Hematopoietic multipotent progenitor cell treated with erythropoietin and hydrocortisone succinate and interleukin-3 and kit ligand, for 4 days (in vitro differentiated cells): Measurements from ENCODE around the gene SCFD1.
"Not testable (repeated sequence)": the region's sequence is repeated elsewhere in the genome, so short reads cannot be mapped to it uniquely, and the experiment has no call there.

Source experiments
- DNase-seq: peaks from one replicate; pipeline ENCODE4 v3.0.0-alpha.2; 2015

The SCFD1 gene

GRCh38 chr14:30680776-30681175 lies 58.7 kb downstream of the SCFD1 start:
- DNase-seq = not testable (repeated sequence)

GRCh38 chr14:30681752-30682355 lies 59.7 kb downstream of the SCFD1 start:
- DNase-seq = peak; percentile 54

GRCh38 chr14:30690487-30691355 lies 68.6 kb downstream of the SCFD1 start:
- DNase-seq = peak; percentile 61

GRCh38 chr14:30691751-30692398 lies 69.8 kb downstream of the SCFD1 start:
- no peak for DNase-seq

- no peak for DNase-seq
Observed at GRCh38 chr14:30692669-30693068, 70.5 kb downstream of the SCFD1 start.

GRCh38 chr14:30698463-30698862 lies 76.3 kb downstream of the SCFD1 start:
- no peak for DNase-seq

GRCh38 chr14:30706704-30707103 lies 84.6 kb downstream of the SCFD1 start:
- no peak for DNase-seq

GRCh38 chr14:30708157-30708556 lies 86.0 kb downstream of the SCFD1 start:
- DNase-seq = no peak

- DNase-seq = no peak
Observed at GRCh38 chr14:30709201-30709600, 87.1 kb downstream of the SCFD1 start.

- DNase-seq = no peak
Observed at GRCh38 chr14:30710876-30711275, 88.8 kb downstream of the SCFD1 start.

GRCh38 chr14:30719137-30719536 lies 97.0 kb downstream of the SCFD1 start:
- no peak for DNase-seq

GRCh38 chr14:30725763-30726162 lies 103.6 kb downstream of the SCFD1 start:
- no peak for DNase-seq

- no peak for DNase-seq
Observed at GRCh38 chr14:30728471-30728870, 106.4 kb downstream of the SCFD1 start.

GRCh38 chr14:30737916-30738315 lies 115.8 kb downstream of the SCFD1 start:
- no peak for DNase-seq

GRCh38 chr14:30738978-30739377 lies 116.9 kb downstream of the SCFD1 start:
- no peak for DNase-seq

GRCh38 chr14:30748343-30748742 lies 126.2 kb downstream of the SCFD1 start:
- DNase-seq = peak; percentile 70

- peak; percentile 46 for DNase-seq
Observed at GRCh38 chr14:30751646-30752416, 129.7 kb downstream of the SCFD1 start.

GRCh38 chr14:30753452-30753851 lies 131.3 kb downstream of the SCFD1 start:
- DNase-seq = no peak

- DNase-seq = no peak
Observed at GRCh38 chr14:30754778-30755177, 132.7 kb downstream of the SCFD1 start.

GRCh38 chr14:30756594-30756993 lies 134.5 kb downstream of the SCFD1 start:
- DNase-seq = peak; percentile 15

- no peak for DNase-seq
Observed at GRCh38 chr14:30757082-30757481, 135.0 kb downstream of the SCFD1 start.

GRCh38 chr14:30759172-30760125 lies 137.3 kb downstream of the SCFD1 start:
- DNase-seq = no peak
